Sigmoid colon (tissue), 7 donors: Measurements from ENCODE around the gene YES1. TPM values are rescaled to one million over a fixed set of nuclear protein-coding genes. Genes with fewer than 3 reads are reported as not detected.

Source experiments
- DNase-seq: peaks from one replicate; pipeline ENCODE4 v3.0.0-alpha.2; 2019
- H3K27ac ChIP-seq, 4 donors: fragments of 200-600 bp; sonication (generic); one replicate each; pipeline ENCODE4 v1.5.1; 2016 to 2019; ENCODE audit warnings: mild to moderate bottlenecking in 1 of 4
- H3K27me3 ChIP-seq, 3 donors: fragments of 200-600 bp; sonication (generic); one replicate each; pipeline ENCODE4 v1.5.1; 2019; ENCODE audit warnings: mild to moderate bottlenecking in 1 of 3
- H3K36me3 ChIP-seq, 4 donors: fragments of 200-600 bp; sonication (generic); one replicate each; pipeline ENCODE4 v1.5.1; 2016 to 2019
- H3K4me1 ChIP-seq, 4 donors: fragments of 200-600 bp; sonication (generic); one replicate each; pipeline ENCODE4 v1.5.1; 2017 to 2019
- H3K4me3 ChIP-seq, 4 donors: fragments of 200-600 bp; sonication (generic); one replicate each; pipeline ENCODE4 v1.5.1; 2017 to 2019; ENCODE audit warnings: mild to moderate bottlenecking in 2 of 4, moderate library complexity in 1 of 4
- H3K9me3 ChIP-seq, 4 donors: fragments of 200-600 bp in 3 of 4; sonication (generic) in 3 of 4; one replicate each; pipeline versions ENCODE4 v1.5.1 to v1.6.1; 2013 to 2019
- EP300 ChIP-seq, 4 donors: sonication (generic); formaldehyde crosslinking; IDR thresholded peaks; one replicate each; pipeline ENCODE4 v1.6.1; 2017; ENCODE audit warnings: antibody characterized with exemption in 4 of 4
- POLR2A ChIP-seq, 2 donors: fragments of 450-650 bp; IDR thresholded peaks; one replicate each; pipeline ENCODE4 v1.6.1; 2016; ENCODE audit warnings: antibody characterized with exemption in 2 of 2, mild to moderate bottlenecking in 2 of 2, moderate library complexity in 2 of 2
- POLR2AphosphoS5 ChIP-seq, 4 donors: sonication (generic); formaldehyde crosslinking; IDR thresholded peaks; one replicate each; pipeline ENCODE4 v1.6.1; 2017; ENCODE audit warnings: antibody characterized with exemption in 4 of 4
- WGBS, 2 donors: extraction: QIAGEN DNeasy Blood & Tissue Kit; methylation state at CpG; one replicate each; pipeline ENCODE4 v1.1.7; 2013; 5-methylcytosine and 5-hydroxymethylcytosine counted together
- intact Hi-C: fragments of 100-400 bp; cut with DNase I; formaldehyde crosslinking; loops from one replicate; pipeline ENCODE4 v1.15.1; 2023
- polyA plus RNA-seq, 3 donors: library from polyadenylated mRNA; stranded (reverse); fragments of 200-250 nt; gene quantifications; one replicate each; pipeline ENCODE4 v1.2.3, GENCODE V29; 2013
- total RNA-seq, 4 donors: library from RNA; depleted of rRNA; stranded (reverse); fragments of >200 nt; gene quantifications; one replicate each; pipeline ENCODE4 v1.1.0, GENCODE V29; 2016
- TF ChIP-seq, protein P1 (sequence below), 4 experiments: fragments of 450-650 bp in 3 of 4; fragments of 200-600 bp in 1 of 4; IDR thresholded peaks; one replicate each; pipeline ENCODE4 v1.5.1; 2016 to 2019; ENCODE audit warnings: antibody characterized with exemption in 4 of 4, mild to moderate bottlenecking in 3 of 4, moderate library complexity in 2 of 4
- donor health status: healthy with polysubstance abuse.
- donor health status: Bipolar disorder and iron deficiency.
- donor health status: healthy.

YES1 gene
- total and polyA plus RNA-seq, 7 donors, result 27.6 to 146 (median 105) TPM

DNA sequence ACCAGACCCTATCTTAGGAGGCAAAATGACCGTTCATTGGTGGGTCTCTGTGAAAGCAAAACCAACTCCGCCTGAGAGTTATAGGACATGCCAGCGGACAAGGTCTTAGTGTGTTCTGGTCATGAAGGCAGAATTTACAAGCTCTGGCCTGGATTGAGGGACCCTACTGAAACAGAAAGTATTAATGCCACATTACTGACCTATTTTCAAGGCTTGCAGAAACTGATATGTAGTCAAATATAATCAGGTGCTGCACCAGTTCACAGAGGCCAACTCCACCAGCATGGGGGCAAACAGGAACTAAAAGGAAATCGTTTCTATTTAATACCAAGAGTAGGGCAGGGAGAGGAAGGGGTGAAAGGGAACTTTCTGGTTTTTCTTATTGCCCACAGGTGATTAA lies 134.9 kb downstream of the YES1 start:
- TF ChIP-seq POLR2AphosphoS5 (IDR thresholded peaks at IDR 0.05) (no peak), EP300 (IDR thresholded peaks at IDR 0.05) (no peak), POLR2A (IDR thresholded peaks at IDR 0.05) (no peak)
- TF ChIP-seq, protein P1, sequence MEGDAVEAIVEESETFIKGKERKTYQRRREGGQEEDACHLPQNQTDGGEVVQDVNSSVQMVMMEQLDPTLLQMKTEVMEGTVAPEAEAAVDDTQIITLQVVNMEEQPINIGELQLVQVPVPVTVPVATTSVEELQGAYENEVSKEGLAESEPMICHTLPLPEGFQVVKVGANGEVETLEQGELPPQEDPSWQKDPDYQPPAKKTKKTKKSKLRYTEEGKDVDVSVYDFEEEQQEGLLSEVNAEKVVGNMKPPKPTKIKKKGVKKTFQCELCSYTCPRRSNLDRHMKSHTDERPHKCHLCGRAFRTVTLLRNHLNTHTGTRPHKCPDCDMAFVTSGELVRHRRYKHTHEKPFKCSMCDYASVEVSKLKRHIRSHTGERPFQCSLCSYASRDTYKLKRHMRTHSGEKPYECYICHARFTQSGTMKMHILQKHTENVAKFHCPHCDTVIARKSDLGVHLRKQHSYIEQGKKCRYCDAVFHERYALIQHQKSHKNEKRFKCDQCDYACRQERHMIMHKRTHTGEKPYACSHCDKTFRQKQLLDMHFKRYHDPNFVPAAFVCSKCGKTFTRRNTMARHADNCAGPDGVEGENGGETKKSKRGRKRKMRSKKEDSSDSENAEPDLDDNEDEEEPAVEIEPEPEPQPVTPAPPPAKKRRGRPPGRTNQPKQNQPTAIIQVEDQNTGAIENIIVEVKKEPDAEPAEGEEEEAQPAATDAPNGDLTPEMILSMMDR (IDR thresholded peaks at IDR 0.05), result no peak
- H3K27ac ChIP-seq, result no peak overlapping the region
- WGBS, 2 donors, result 53 to 80% methylated on average over 4 of the region's 4 CpGs
- DNase-seq, result no peak
- H3K4me1 ChIP-seq, result peaks cover 0 to 28% (median 23%) of the 10 kb centered on the region in 4 donors
- H3K36me3 ChIP-seq, result peaks cover 3 to 63% (median 9%) of the 10 kb centered on the region in 4 donors
- no peak overlapping the region for H3K4me3 ChIP-seq
- no peaks in the 10 kb centered on the region for H3K9me3 ChIP-seq
- no peaks in the 10 kb centered on the region for H3K27me3 ChIP-seq
- intact Hi-C loops, result no loop called here

DNA sequence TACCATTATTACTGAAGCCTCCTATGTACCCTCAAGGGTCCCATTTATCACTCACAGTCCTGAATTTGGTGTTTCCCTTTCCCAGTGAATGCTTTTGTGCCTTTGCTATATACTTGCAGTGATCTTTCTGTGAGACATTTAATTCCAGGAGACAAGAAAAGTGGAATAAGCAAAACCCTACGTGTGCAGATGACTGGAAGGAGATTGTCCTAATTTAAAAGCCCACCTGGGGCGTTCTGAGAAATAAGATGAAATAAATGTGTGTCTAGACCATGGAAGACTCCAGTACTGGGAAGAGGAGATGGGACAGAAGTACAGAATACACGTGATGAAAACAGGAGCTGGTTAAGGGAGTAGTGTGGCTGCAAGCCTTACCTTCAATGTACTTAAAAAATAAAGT lies 135.3 kb downstream of the YES1 start:
- no peak for DNase-seq
- Histone ChIP-seq H3K4me3 (no peak overlapping the region), H3K4me1 (peaks cover 0 to 28% (median 23%) of the 10 kb centered on the region in 4 donors), H3K27me3 (no peaks in the 10 kb centered on the region), H3K36me3 (peaks cover 0 to 58% (median 5%) of the 10 kb centered on the region in 4 donors), H3K27ac (no peak overlapping the region), H3K9me3 (no peaks in the 10 kb centered on the region)
- no peak for TF ChIP-seq EP300 (IDR thresholded peaks at IDR 0.05)
- 85 to 90% methylated on average over 3 of the region's 3 CpGs for WGBS, 2 donors
- intact Hi-C loops, result no loop called here

DNA sequence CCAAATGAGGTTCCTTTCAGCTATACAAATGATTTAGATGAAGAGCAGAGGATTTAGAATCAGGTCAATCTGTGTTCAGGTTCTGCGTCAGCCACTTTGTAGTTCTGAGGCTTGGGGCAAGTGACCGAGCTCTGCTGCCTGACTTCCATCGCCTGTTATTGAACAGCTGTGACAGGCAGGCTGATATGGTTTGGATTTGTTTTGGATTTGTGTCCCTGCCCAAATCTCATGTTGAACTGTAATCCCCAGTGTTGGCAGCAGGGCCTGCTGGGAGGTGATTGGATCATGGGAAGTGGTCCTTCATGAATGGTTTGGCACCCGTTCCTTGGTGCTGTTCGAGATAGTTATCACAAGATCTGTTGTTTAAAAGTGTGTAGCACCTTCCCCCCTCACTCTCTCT lies 136.0 kb downstream of the YES1 start:
- peaks cover 0 to 52% (median 2%) of the 10 kb centered on the region in 4 donors for H3K36me3 ChIP-seq
- TF ChIP-seq POLR2A (IDR thresholded peaks at IDR 0.05) (no peak), EP300 (IDR thresholded peaks at IDR 0.05) (no peak)
- intact Hi-C loops, result no loop called here

DNA sequence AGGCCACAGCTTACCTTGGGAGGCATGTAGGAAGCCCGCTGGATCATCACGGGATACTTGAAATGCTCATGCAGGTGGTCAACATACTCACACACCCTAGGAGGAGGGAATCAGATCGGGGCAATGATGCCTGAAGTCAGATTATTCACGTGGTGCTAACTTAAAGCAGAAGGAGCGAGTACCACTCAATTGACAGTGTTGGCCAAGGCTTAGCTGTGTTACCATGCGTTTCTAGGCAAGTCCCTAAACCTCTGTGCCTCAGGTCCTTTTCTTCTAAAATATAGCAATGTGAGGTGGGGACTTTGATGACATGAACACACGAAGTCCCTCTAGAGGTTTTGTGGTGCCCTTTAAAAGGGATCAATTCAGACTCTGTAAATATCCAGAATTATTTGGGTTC lies 136.7 kb downstream of the YES1 start:
- peaks cover 0 to 49% (median 2%) of the 10 kb centered on the region in 4 donors for H3K36me3 ChIP-seq
- WGBS, 2 donors, result 93% methylated on average over 7 of the region's 7 CpGs
- no peak overlapping the region for H3K4me3 ChIP-seq
- intact Hi-C loops, result no loop called here
- TF ChIP-seq POLR2A (IDR thresholded peaks at IDR 0.05) (no peak), POLR2AphosphoS5 (IDR thresholded peaks at IDR 0.05) (no peak), EP300 (IDR thresholded peaks at IDR 0.05) (no peak)
- TF ChIP-seq, protein P1 (IDR thresholded peaks at IDR 0.05), result no peak
- H3K27ac ChIP-seq, result no peak overlapping the region
- peaks cover 0 to 28% (median 23%) of the 10 kb centered on the region in 4 donors for H3K4me1 ChIP-seq
- H3K27me3 ChIP-seq, result no peaks in the 10 kb centered on the region
- no peak for DNase-seq
- H3K9me3 ChIP-seq, result no peaks in the 10 kb centered on the region

More for the DNA sequence above, 136.0 kb downstream of the YES1 start:
- H3K4me3 ChIP-seq, result no peak overlapping the region
- no peak for DNase-seq
- H3K27me3 ChIP-seq, result no peaks in the 10 kb centered on the region
- peaks cover 0 to 28% (median 23%) of the 10 kb centered on the region in 4 donors for H3K4me1 ChIP-seq
- H3K27ac ChIP-seq, result no peak overlapping the region
- no peaks in the 10 kb centered on the region for H3K9me3 ChIP-seq
- WGBS, 2 donors, result 85 to 92% methylated on average over 5 of the region's 5 CpGs

DNA sequence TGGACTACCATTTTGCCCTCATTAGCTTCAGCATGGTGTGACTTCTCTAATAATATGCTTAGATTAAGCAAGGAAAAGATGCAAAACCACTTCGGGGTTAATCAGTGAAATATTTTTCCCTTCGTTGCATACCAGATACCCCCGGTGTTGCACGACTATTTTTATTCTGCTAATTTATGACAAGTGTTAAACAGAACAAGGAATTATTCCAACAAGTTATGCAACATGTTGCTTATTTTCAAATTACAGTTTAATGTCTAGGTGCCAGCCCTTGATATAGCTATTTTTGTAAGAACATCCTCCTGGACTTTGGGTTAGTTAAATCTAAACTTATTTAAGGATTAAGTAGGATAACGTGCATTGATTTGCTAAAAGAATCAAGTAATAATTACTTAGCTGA lies 138.3 kb downstream of the YES1 start:
- H3K36me3 ChIP-seq, result peaks cover 0 to 36% (median 0%) of the 10 kb centered on the region in 4 donors
- TF ChIP-seq POLR2A (IDR thresholded peaks at IDR 0.05) (no peak), EP300 (IDR thresholded peaks at IDR 0.05) (no peak), POLR2AphosphoS5 (IDR thresholded peaks at IDR 0.05) (peak in 2 of 4 donors; percentile 45 to 48)
- TF ChIP-seq, protein P1 (IDR thresholded peaks at IDR 0.05), result no peak
- peaks cover 0 to 28% (median 23%) of the 10 kb centered on the region in 4 donors for H3K4me1 ChIP-seq
- WGBS, 2 donors, result 65 to 69% methylated on average over 5 of the region's 5 CpGs
- intact Hi-C loops, result no loop called here
- DNase-seq, result no peak
- no peaks in the 10 kb centered on the region for H3K27me3 ChIP-seq
- no peaks in the 10 kb centered on the region for H3K9me3 ChIP-seq
- H3K27ac ChIP-seq, result peak overlapping the region in 3 of 4 donors; percentile 30 to 48 (median 39)
- H3K4me3 ChIP-seq, result no peak overlapping the region

DNA sequence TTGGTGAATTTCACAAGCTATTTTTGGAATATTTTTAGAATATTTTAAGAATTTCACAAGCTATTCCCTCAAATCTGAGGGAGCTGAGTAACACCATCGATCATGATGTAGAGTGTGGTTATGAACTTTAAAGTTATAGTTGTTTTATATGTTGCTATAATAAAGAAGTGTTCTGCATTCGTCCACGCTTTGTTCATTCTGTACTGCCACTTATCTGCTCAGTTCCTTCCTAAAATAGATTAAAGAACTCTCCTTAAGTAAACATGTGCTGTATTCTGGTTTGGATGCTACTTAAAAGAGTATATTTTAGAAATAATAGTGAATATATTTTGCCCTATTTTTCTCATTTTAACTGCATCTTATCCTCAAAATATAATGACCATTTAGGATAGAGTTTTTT lies 138.7 kb downstream of the YES1 start:
- Histone ChIP-seq H3K4me3 (no peak overlapping the region), H3K9me3 (no peaks in the 10 kb centered on the region), H3K36me3 (peaks cover 0 to 31% (median 0%) of the 10 kb centered on the region in 4 donors), H3K4me1 (peaks cover 0 to 28% (median 23%) of the 10 kb centered on the region in 4 donors), H3K27me3 (no peaks in the 10 kb centered on the region), H3K27ac (peak overlapping the region in 3 of 4 donors; percentile 30 to 51 (median 48))
- intact Hi-C loops, result no loop called here
- no peak for TF ChIP-seq POLR2A (IDR thresholded peaks at IDR 0.05)
- TF ChIP-seq, protein P1 (IDR thresholded peaks at IDR 0.05), result no peak
- no peak for TF ChIP-seq EP300 (IDR thresholded peaks at IDR 0.05)
- TF ChIP-seq POLR2AphosphoS5 (IDR thresholded peaks at IDR 0.05), result no peak
- 88% methylated on average over 3 of the region's 3 CpGs for WGBS, 2 donors
- DNase-seq, result no peak
